Type B pancreatic cell (in vitro differentiated cells): Measurements from ENCODE around the gene CXCR2. TPM values are rescaled to one million over a fixed set of nuclear protein-coding genes. Genes with fewer than 3 reads are reported as not detected.

Source experiments
- DNase-seq: peaks from one replicate; pipeline ENCODE4 v3.0.0; 2021; ENCODE audit warnings: mixed read lengths; ENCODE audit not compliant: unreplicated experiment; ENCODE audit errors: extremely low spot score
- H3K27ac Mint-ChIP-seq: 2 replicates; pipeline ENCODE4 v1.8.0; 2021; ENCODE audit warnings: mild to moderate bottlenecking, mixed read lengths
- H3K27me3 Mint-ChIP-seq: 2 replicates; pipeline ENCODE4 v1.8.0; 2021; ENCODE audit warnings: mixed read lengths
- H3K36me3 Mint-ChIP-seq: 2 replicates; pipeline ENCODE4 v1.8.0; 2021; ENCODE audit warnings: mixed read lengths
- H3K4me1 Mint-ChIP-seq: one replicate; pipeline ENCODE4 v1.8.0; 2021; ENCODE audit warnings: mixed read lengths; ENCODE audit not compliant: unreplicated experiment
- H3K4me3 Mint-ChIP-seq: 2 replicates; pipeline ENCODE4 v1.8.0; 2021; ENCODE audit warnings: mild to moderate bottlenecking, mixed read lengths
- H3K9me3 Mint-ChIP-seq: 2 replicates; pipeline ENCODE4 v1.8.0; 2021; ENCODE audit warnings: mixed read lengths
- total RNA-seq: library from RNA; stranded (reverse); gene quantifications from 2 replicates; pipeline ENCODE4 v1.2.1, GENCODE V29; 2021; ENCODE audit warnings: low replicate concordance
- TF ChIP-seq, protein P1 (sequence below): fragments of 200-600 bp; sonication (generic); conservative IDR thresholded peaks from 2 replicates; pipeline ENCODE4 v1.5.0; 2021; ENCODE audit warnings: antibody characterized with exemption, mild to moderate bottlenecking

Gene CXCR2
- total RNA-seq, 1 donor from 2014 or later: not detected

DNA sequence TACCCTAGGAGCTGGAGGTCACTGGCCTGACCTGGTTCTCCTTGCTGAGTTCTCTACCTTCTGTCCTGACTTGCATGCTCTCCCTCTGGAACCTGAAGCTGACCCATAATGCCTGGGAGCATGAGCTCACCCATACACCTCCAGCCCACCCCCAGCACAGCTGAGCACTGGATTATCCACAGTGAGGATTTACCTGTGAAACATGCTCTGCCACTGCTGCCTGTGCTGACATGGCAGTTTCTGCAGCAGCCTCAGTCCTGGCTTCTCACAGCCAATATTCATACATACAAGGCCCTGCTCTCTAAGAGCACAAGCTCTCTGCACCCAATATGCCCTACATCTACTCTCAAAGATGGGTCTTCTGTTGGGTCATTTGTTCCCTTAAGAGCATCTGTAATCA, 5.0 kb downstream of the CXCR2 start:
- H3K9me3 Mint-ChIP-seq: no peaks in the 10 kb centered on the region
- no peak for DNase-seq
- TF ChIP-seq, protein P1, sequence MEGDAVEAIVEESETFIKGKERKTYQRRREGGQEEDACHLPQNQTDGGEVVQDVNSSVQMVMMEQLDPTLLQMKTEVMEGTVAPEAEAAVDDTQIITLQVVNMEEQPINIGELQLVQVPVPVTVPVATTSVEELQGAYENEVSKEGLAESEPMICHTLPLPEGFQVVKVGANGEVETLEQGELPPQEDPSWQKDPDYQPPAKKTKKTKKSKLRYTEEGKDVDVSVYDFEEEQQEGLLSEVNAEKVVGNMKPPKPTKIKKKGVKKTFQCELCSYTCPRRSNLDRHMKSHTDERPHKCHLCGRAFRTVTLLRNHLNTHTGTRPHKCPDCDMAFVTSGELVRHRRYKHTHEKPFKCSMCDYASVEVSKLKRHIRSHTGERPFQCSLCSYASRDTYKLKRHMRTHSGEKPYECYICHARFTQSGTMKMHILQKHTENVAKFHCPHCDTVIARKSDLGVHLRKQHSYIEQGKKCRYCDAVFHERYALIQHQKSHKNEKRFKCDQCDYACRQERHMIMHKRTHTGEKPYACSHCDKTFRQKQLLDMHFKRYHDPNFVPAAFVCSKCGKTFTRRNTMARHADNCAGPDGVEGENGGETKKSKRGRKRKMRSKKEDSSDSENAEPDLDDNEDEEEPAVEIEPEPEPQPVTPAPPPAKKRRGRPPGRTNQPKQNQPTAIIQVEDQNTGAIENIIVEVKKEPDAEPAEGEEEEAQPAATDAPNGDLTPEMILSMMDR: no peak
- H3K4me1 Mint-ChIP-seq: no peaks in the 10 kb centered on the region
- H3K27ac Mint-ChIP-seq: peak overlapping the region; percentile 25
- H3K36me3 Mint-ChIP-seq: no peaks in the 10 kb centered on the region
- no peak overlapping the region for H3K4me3 Mint-ChIP-seq
- H3K27me3 Mint-ChIP-seq: peaks cover 14% of the 10 kb centered on the region

DNA sequence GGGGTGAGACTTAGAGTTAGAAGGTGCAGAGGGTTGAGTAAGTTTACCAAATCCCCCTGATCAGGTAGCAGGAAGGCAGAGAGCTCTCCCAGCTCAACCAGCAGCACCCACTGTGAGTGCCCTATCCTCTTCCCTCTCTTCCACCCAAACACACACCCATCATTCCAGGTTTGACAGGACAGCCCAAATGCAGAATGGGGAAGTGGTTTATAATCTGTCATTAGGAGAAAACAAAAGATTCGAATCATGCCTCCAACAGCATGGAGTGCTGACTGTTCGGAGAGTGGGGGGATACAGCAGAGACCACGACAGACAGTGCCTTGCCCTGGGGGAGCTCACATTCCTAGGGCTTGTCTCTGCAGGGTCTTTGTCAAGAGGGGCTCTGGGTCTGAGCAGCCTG, 11.7 kb downstream of the CXCR2 start:
- no peaks in the 10 kb centered on the region for H3K9me3 Mint-ChIP-seq
- DNase-seq: no peak
- no peak overlapping the region for H3K27ac Mint-ChIP-seq
- H3K4me1 Mint-ChIP-seq: no peaks in the 10 kb centered on the region
- peaks cover 39% of the 10 kb centered on the region for H3K27me3 Mint-ChIP-seq
- TF ChIP-seq, protein P1: no peak
- no peaks in the 10 kb centered on the region for H3K36me3 Mint-ChIP-seq
- H3K4me3 Mint-ChIP-seq: no peak overlapping the region

DNA sequence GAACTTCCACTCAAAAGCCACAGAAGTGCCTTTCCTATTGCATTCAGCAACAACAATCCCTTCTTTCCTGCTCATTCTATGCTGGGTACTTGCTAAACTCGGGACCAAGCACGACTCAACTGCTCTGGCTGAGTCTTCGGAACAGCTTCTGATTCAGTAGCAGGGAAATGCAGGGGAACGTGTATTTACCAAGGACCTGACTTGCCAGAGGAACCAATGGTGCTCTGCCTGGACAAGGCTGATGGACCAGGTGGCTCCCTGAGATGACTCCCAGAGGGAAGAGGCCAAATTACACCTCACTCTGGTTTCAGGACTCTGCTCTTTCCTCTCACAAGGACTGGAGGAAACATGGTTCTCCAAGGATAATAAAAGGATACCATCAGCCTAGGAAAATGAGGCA, 12.2 kb downstream of the CXCR2 start:
- no peaks in the 10 kb centered on the region for H3K4me1 Mint-ChIP-seq
- no peaks in the 10 kb centered on the region for H3K9me3 Mint-ChIP-seq
- no peak overlapping the region for H3K27ac Mint-ChIP-seq
- H3K36me3 Mint-ChIP-seq: no peaks in the 10 kb centered on the region
- H3K27me3 Mint-ChIP-seq: peaks cover 39% of the 10 kb centered on the region
- TF ChIP-seq, protein P1: no peak
- DNase-seq: no peak
- no peak overlapping the region for H3K4me3 Mint-ChIP-seq

DNA sequence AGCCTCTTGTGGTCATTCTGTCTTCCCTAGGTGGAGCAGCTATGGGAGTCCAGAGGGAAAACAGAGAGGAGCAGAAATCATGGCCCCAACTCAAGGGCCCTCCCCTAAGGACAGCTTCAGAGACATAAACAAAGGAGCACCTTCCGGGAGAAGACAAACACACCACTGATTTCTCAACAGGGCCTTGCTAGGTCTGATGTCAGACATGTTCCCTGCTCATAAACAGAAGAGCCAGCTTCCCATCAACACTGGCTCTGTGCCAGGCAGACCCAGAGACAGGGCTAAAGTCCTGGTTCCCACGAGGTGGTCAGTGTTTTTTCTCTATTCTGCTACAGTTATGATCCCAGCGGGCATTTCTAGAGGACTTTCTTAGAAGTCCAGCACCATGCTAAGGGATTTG, 19.3 kb downstream of the CXCR2 start:
- Mint-ChIP-seq H3K27me3 (peaks cover 33% of the 10 kb centered on the region), H3K4me1 (no peaks in the 10 kb centered on the region), H3K27ac (no peak overlapping the region), H3K9me3 (peaks cover 6% of the 10 kb centered on the region), H3K4me3 (no peak overlapping the region), H3K36me3 (no peaks in the 10 kb centered on the region)
- TF ChIP-seq, protein P1: no peak
- DNase-seq: no peak

DNA sequence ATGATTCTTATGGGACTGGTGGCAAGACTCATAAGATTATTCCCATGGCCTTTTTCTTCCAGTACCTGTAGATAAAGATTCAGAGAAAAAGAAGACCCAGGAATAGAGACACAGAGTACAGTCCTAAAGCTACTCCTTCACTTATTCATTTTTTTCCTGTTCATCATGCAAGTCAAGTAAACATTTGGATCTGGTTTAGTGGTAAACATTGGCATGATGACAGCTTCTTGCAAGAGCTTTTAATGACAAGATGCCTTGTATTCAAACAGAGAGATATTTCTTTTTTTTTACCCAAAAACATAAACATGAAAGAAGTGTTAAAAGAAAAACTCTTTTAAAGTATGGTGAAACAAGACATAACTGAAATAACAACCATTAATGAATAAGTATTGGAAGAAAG, 20.2 kb downstream of the CXCR2 start:
- no peak for DNase-seq
- TF ChIP-seq, protein P1: no peak
- Mint-ChIP-seq H3K36me3 (no peaks in the 10 kb centered on the region), H3K9me3 (peaks cover 6% of the 10 kb centered on the region), H3K4me1 (no peaks in the 10 kb centered on the region), H3K27ac (no peak overlapping the region), H3K4me3 (no peak overlapping the region), H3K27me3 (peaks cover 32% of the 10 kb centered on the region)

DNA sequence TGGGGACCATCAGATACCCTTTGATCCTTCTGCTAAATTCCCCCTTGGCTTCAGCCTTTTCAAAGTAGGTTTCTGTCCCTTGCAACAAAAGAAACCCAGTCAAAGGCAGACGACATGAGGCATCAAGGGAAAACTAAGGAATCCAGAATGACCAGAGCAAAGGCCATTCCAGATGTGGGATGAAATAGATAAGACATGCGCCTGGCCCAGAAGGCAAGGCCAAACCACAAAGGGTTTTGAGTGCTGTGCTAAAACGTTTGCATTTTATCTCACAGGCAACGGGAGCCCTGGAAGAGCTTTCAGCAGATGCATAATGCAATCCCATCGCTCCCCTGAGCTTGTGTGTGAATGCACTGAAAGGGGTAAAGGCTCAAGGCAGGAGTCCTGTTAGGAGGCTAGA, 23.3 kb downstream of the CXCR2 start:
- Mint-ChIP-seq H3K4me1 (no peaks in the 10 kb centered on the region), H3K27me3 (peaks cover 41% of the 10 kb centered on the region), H3K27ac (no peak overlapping the region), H3K36me3 (no peaks in the 10 kb centered on the region), H3K9me3 (peaks cover 6% of the 10 kb centered on the region), H3K4me3 (no peak overlapping the region)
- TF ChIP-seq, protein P1: no peak
- DNase-seq: no peak
